ENCODE data around the gene STK4. TPM values are rescaled to one million over a fixed set of nuclear protein-coding genes. Genes with fewer than 3 reads are reported as not detected.

STK4 gene
- total and polyA plus RNA-seq, 2 of the 4 experiments (the other 2 are of a cell fraction) = 10.2 to 22.2 TPM

- dilution Hi-C loops (cut with HindIII; ENCODE audit: low sequenced_read_pairs, unreplicated experiment) = no loop called here
- DNase-seq (no peak), ATAC-seq (ENCODE audit: low read depth) (no peak)
- no TSS peak for BruUV-seq (replicated peaks)
- no peak overlapping the region for H3K4me3 ChIP-seq (ENCODE audit: insufficient read depth, low read depth, low read length)
- H3K23ac ChIP-seq (ENCODE audit: low read depth, low read length) = no peak overlapping the region
- peaks cover 46 to 65% of the 10 kb centered on the region in 2 experiments for H3K79me1 ChIP-seq (ENCODE audit: low read depth in 1 of 2, low read length in 2 of 2)
- peaks cover 8% of the 10 kb centered on the region for H3K9me1 ChIP-seq (ENCODE audit: insufficient read depth, low read length)
- intact Hi-C loops (cut with micrococcal nuclease) = no loop called here
- ChIA-PET CTCF (no interaction called here), POLR2A (ENCODE audit: unreplicated experiment) (no interaction called here)
- H3K27me3 ChIP-seq (ENCODE audit: control insufficient read depth, insufficient read depth, low read length) = no peaks in the 10 kb centered on the region
- H4K5ac ChIP-seq (ENCODE audit: low read depth, low read length) = no peak overlapping the region
- H2BK15ac ChIP-seq (ENCODE audit: low read depth, low read length) = no peak overlapping the region
- H4K8ac ChIP-seq (ENCODE audit: low read depth in 2 of 2, low read length in 2 of 2) = no peak overlapping the region
- H3K27ac ChIP-seq (ENCODE audit: insufficient read depth, low read length) = no peak overlapping the region
- TF ChIP-seq RFX5 (IDR thresholded peaks at IDR 0.05; ENCODE audit: low read depth, low read length) = no peak
- TF ChIP-seq MXI1 (IDR thresholded peaks at IDR 0.05; ENCODE audit: borderline replicate concordance, low read depth, low read length) = no peak
- TF ChIP-seq RCOR1 (IDR thresholded peaks at IDR 0.05; ENCODE audit: insufficient replicate concordance, low read length) = no peak
- no peak for TF ChIP-seq SMC3 (IDR thresholded peaks at IDR 0.05; ENCODE audit: low read depth, low read length)
- TF ChIP-seq RAD21 (IDR thresholded peaks at IDR 0.05; ENCODE audit: low read length) = no peak
- TF ChIP-seq CTCF (conservative IDR thresholded peaks at IDR 0.05; ENCODE audit: low read depth, low read length) = no peak
- TF ChIP-seq NFE2L2 (IDR thresholded peaks at IDR 0.05; ENCODE audit: low read depth, low read length) = no peak
- TF ChIP-seq ELK1 (IDR thresholded peaks at IDR 0.05; ENCODE audit: borderline replicate concordance, low read depth, low read length) = no peak
- no peak for TF ChIP-seq POLR2A (IDR thresholded peaks at IDR 0.05; ENCODE audit: low read depth, low read length)
- no peak for TF ChIP-seq MAZ (IDR thresholded peaks at IDR 0.05; ENCODE audit: borderline replicate concordance, low read depth, low read length)
- TF ChIP-seq CEBPB (IDR thresholded peaks at IDR 0.05; ENCODE audit: low read depth, low read length) = no peak
- no peak for TF ChIP-seq CHD1 (IDR thresholded peaks at IDR 0.05; ENCODE audit: low read depth, low read length)
- no peak for TF ChIP-seq MAFK (IDR thresholded peaks at IDR 0.05; ENCODE audit: low read depth, low read length)
- TF ChIP-seq FOS (IDR thresholded peaks at IDR 0.05; ENCODE audit: low read depth, low read length) = no peak
- H3K4me2 ChIP-seq (ENCODE audit: low read depth, low read length) = no peak overlapping the region
- H2BK5ac ChIP-seq (ENCODE audit: low read depth, low read length, poor library complexity, severe bottlenecking) = no peak overlapping the region
- H2AK9ac ChIP-seq (replicated peaks; ENCODE audit: low read depth, low read length, poor library complexity) = no peak overlapping the region
- peaks cover 47% of the 10 kb centered on the region for H3K36me3 ChIP-seq (ENCODE audit: control insufficient read depth, insufficient read depth, low read length)
- peaks cover 14% of the 10 kb centered on the region; the same call in 1 of the 2 replicates for H4K20me1 ChIP-seq (ENCODE audit: insufficient read depth, low read length)
- no peak overlapping the region for H2AFZ ChIP-seq (replicated peaks; ENCODE audit: low read length, poor library complexity)
- H3K9ac ChIP-seq (ENCODE audit: low read depth, low read length) = no peak overlapping the region
- H3K14ac ChIP-seq (replicated peaks; ENCODE audit: low read depth, low read length) = no peak overlapping the region
- no peak overlapping the region for H3K56ac ChIP-seq (ENCODE audit: extremely low read depth, insufficient read depth, low read length)
- no peak overlapping the region for H2AK5ac ChIP-seq (ENCODE audit: low read depth, low read length)
- H3K9me3 ChIP-seq (ENCODE audit: control insufficient read depth, insufficient read depth, low read length) = no peaks in the 10 kb centered on the region
- H3K4me1 ChIP-seq (ENCODE audit: control insufficient read depth, insufficient read depth, low read length) = peaks cover 5% of the 10 kb centered on the region
- no CpG with 5 or more reads among the region's 4 CpGs for WGBS, 2 experiments (ENCODE audit: extremely low coverage in 2 of 2, insufficient read length in 1 of 2)
- in situ Hi-C loops (cut with MboI; ENCODE audit: low sequenced_read_pairs) = no loop called here
- H2BK120ac ChIP-seq (ENCODE audit: low read depth, low read length) = no peak overlapping the region
- H3K4ac ChIP-seq (ENCODE audit: low read depth, low read length) = no peak overlapping the region
- H3K18ac ChIP-seq (ENCODE audit: low read depth, low read length) = no peak overlapping the region
- no peak overlapping the region for H2BK20ac ChIP-seq (ENCODE audit: low read depth, low read length)
- no peak overlapping the region for H4K91ac ChIP-seq (ENCODE audit: insufficient read depth, low read depth, low read length)
Measured at GRCh38 chr20:44955270-44955669, 11.0 kb upstream of the STK4 start.
